Thoracic aorta (tissue), 2 donors: ENCODE results near the gene D2HGDH. TPM values are rescaled to one million over a fixed set of nuclear protein-coding genes. Genes with fewer than 3 reads are reported as not detected.

ENCODE experiments used
- ATAC-seq: fragments of 150-250 bp; one replicate; pipeline ENCODE4 v1.8.0; 2017; ENCODE audit warnings: low read depth; ENCODE audit not compliant: insufficient number of reproducible peaks, low FRiP score
- DNase-seq: peaks from one replicate; pipeline ENCODE4 v3.0.0-alpha.2; 2020; ENCODE audit warnings: low spot score
- H3K27ac ChIP-seq, 2 donors: fragments of 200-600 bp; sonication (generic); 1 replicate in 1 of 2; 2 replicates in 1 of 2; pipeline ENCODE4 v1.5.1; 2016; ENCODE audit warnings: mild to moderate bottlenecking in 2 of 2, moderate library complexity in 2 of 2
- H3K27me3 ChIP-seq: fragments of 200-600 bp; sonication (generic); replicated peaks from 2 replicates; pipeline ENCODE4 v1.6.0; 2016; ENCODE audit warnings: mild to moderate bottlenecking; ENCODE audit not compliant: insufficient read depth
- H3K36me3 ChIP-seq: fragments of 200-600 bp; sonication (generic); one replicate; pipeline ENCODE4 v1.5.1; 2016
- H3K4me1 ChIP-seq, 2 donors: fragments of 200-600 bp; sonication (generic); 1 replicate in 1 of 2; 2 replicates in 1 of 2; pipeline versions ENCODE4 v1.5.1 to v1.6.0; 2016; ENCODE audit warnings: low read depth in 2 of 2, mild to moderate bottlenecking in 1 of 2; ENCODE audit not compliant: control insufficient read depth in 1 of 2
- H3K4me3 ChIP-seq: fragments of 200-600 bp; sonication (generic); 2 replicates; pipeline ENCODE4 v1.5.1; 2016; ENCODE audit warnings: mild to moderate bottlenecking
- H3K9me3 ChIP-seq: fragments of 200-600 bp; sonication (generic); 2 replicates; pipeline ENCODE4 v1.5.1; 2016
- total RNA-seq, 2 donors: library from RNA; depleted of rRNA; stranded (reverse); fragments of >200 nt; gene quantifications; one replicate each; pipeline versions ENCODE4 v1.1.0 to v1.2.3, GENCODE V29; 2016
- TF ChIP-seq, protein P1 (sequence below): fragments of 200-600 bp; sonication (generic); IDR thresholded peaks from one replicate; pipeline ENCODE4 v1.5.1; 2019; ENCODE audit warnings: antibody characterized with exemption

The D2HGDH gene
- total RNA-seq, 2 donors from 2014 or later = 11.1 to 38.0 TPM

DNA sequence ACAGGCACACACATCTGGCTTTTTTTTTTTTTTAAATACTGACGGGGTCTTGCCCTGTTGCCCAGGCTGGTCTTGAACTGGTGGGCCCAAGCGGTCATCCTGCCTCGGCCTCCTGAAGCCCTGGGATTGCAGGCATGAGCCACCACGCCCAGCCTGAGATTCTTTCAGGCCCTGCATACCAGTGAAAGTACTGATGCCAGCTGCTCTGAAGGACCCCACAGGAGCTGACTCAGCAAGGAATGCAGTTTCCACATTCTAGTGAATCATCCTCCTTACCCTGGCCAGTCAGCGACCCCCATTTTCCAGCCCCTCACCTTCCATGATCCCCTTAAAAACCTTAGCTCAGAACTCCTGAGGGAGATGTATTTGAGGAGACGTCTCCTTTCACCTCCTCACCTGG lies 42.0 kb upstream of the D2HGDH start:
- Histone ChIP-seq H3K27me3 (no peaks in the 10 kb centered on the region), H3K4me3 (no peak overlapping the region), H3K9me3 (no peaks in the 10 kb centered on the region), H3K27ac (no peak overlapping the region), H3K4me1 (peaks cover 7 to 20% of the 10 kb centered on the region in 2 donors), H3K36me3 (peaks cover 20% of the 10 kb centered on the region)
- no peak for ATAC-seq
- DNase-seq = no peak
- TF ChIP-seq, protein P1, sequence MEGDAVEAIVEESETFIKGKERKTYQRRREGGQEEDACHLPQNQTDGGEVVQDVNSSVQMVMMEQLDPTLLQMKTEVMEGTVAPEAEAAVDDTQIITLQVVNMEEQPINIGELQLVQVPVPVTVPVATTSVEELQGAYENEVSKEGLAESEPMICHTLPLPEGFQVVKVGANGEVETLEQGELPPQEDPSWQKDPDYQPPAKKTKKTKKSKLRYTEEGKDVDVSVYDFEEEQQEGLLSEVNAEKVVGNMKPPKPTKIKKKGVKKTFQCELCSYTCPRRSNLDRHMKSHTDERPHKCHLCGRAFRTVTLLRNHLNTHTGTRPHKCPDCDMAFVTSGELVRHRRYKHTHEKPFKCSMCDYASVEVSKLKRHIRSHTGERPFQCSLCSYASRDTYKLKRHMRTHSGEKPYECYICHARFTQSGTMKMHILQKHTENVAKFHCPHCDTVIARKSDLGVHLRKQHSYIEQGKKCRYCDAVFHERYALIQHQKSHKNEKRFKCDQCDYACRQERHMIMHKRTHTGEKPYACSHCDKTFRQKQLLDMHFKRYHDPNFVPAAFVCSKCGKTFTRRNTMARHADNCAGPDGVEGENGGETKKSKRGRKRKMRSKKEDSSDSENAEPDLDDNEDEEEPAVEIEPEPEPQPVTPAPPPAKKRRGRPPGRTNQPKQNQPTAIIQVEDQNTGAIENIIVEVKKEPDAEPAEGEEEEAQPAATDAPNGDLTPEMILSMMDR = no peak

DNA sequence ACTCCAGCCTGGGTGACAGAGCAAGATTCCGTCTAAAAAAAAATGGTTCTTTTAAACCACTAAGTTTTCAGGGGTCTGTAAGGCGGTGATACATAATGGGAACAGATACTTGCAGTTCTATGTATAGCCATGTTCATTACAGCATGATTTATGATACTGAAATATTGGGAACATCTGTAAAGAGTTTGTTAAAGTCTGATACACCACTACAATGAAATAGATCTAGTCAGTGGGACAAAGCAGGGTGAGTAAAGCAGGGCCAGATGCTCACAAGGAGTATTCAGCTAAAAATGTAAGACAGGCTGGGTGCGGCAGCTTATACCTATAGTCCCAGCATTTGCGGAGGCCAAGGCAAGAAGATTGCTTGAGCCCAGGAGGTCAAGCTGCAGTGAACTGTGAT lies 38.8 kb upstream of the D2HGDH start:
- TF ChIP-seq, protein P1 = no peak
- H3K27me3 ChIP-seq = no peaks in the 10 kb centered on the region
- no peaks in the 10 kb centered on the region for H3K9me3 ChIP-seq
- no peak overlapping the region for H3K27ac ChIP-seq
- H3K4me1 ChIP-seq = peaks cover 0 to under 1% of the 10 kb centered on the region in 2 donors
- peaks cover 9% of the 10 kb centered on the region for H3K36me3 ChIP-seq
- DNase-seq (no peak), ATAC-seq (no peak)
- no peak overlapping the region for H3K4me3 ChIP-seq

DNA sequence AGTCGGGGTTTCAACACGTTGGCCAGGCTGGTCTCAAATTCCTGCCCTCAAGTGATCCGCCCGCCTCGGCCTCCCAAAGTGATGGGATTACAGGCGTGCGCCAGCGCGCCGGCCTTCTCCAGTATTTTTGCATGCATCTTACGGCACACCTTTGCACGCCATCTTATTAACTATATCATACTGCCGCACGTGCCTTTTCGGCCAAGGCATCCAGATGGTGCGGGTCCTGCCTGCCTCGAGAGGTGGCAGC lies 33.4 kb upstream of the D2HGDH start:
- H3K27ac ChIP-seq = peak overlapping the region; percentile 93 to 97
- ATAC-seq = no peak
- TF ChIP-seq, protein P1 = peak; percentile 42
- H3K4me1 ChIP-seq = peaks cover 12 to 14% of the 10 kb centered on the region in 2 donors
- peak overlapping the region; percentile 84 for H3K4me3 ChIP-seq
- no peak for DNase-seq
- H3K9me3 ChIP-seq = no peaks in the 10 kb centered on the region
- H3K27me3 ChIP-seq = no peaks in the 10 kb centered on the region
- peaks cover 6% of the 10 kb centered on the region for H3K36me3 ChIP-seq

DNA sequence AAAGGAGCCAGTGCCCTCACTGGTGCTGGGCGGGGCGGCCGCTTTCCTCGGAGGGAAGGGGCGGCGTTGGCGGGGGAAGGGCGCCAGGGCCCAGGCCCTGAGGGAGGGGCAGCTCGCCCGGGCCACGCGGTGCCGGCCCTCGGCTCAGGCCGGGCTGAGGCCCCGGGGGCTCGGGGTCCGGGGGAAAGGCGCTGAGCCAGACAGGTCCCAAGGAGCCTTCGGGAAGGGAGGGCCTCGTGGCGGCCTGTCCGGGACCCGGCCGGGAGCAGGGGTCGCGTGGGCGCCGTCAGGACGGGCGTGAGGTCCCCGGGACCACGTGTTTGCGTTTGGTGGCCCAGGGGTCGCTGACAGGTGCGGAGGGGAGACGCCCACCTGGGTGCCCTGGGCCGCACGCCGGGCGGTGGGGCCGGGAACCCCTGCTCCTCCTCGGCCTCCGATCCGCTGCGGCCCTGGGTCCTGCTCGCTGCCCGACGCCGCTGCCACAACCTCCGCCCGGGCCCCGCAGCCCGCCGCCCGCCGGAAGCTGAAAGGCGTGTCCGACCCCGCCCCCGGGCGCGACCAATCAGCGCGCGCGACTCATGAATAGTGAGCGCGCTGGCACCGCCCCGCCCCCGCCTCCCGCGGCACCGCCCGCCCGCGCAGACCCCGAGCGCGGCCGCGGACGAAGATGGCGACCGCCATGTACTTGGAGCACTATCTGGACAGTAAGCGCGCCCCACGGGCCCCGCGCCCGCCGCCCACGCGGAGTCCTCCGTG lies 32.9 kb upstream of the D2HGDH start, which contains the start of gene ING5:
Gene ING5 (plus strand): TSS at position 641 of the 756 bp plus-strand sequence. CDS start 27 bp downstream, at position 668.
- ATAC-seq = peak; percentile 93

More for the DNA sequence above, 32.9 kb upstream of the D2HGDH start, which contains the start of gene ING5:
- Histone ChIP-seq H3K27me3 (no peaks in the 10 kb centered on the region), H3K4me1 (peaks cover 12 to 14% of the 10 kb centered on the region in 2 donors), H3K9me3 (no peaks in the 10 kb centered on the region), H3K4me3 (peak within 1 kb of the TSS; percentile 84), H3K36me3 (peaks cover 11% of the 10 kb centered on the region), H3K27ac (peak within 1 kb of the TSS; percentile 93 to 97)
- TF ChIP-seq, protein P1 = no peak
- peak; percentile 81 for DNase-seq
